Stimulated activated CD8-positive, alpha-beta memory T cell treated with anti-CD3 and anti-CD28 coated beads, Interleukin-7, amount 100 ng/mL, for 48 hours (primary cell): Measurements from ENCODE around the gene SEMA3E.
"Not testable (repeated sequence)": the region's sequence is repeated elsewhere in the genome, so short reads cannot be mapped to it uniquely, and the experiment has no call there.

Source experiments
- DNase-seq, 2 donors: peaks; one replicate each; pipeline ENCODE4 v3.0.0-alpha.2; 2020; ENCODE audit warnings: low read depth in 1 of 2; ENCODE audit errors: extremely low read depth in 1 of 2

The SEMA3E gene

DNA sequence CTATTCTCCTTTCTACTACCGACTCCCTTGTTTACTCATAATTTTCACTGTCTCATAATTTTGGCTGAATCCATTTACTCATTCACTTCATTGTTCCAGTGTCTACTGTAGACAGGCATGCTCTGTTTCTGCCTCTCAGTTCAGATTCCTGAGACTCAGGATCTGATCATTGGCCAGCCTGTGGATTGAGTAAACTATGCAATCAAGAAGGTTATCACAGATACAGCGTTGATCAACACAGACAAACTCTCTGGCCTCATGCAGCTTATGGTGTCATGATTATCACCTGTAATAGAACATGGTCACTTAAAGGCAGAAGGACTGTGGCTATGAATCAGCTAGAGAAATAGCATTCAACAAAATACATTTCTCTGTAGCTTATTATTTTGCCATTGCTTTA, 86.0 kb downstream of the SEMA3E start:
- no peak for DNase-seq

DNA sequence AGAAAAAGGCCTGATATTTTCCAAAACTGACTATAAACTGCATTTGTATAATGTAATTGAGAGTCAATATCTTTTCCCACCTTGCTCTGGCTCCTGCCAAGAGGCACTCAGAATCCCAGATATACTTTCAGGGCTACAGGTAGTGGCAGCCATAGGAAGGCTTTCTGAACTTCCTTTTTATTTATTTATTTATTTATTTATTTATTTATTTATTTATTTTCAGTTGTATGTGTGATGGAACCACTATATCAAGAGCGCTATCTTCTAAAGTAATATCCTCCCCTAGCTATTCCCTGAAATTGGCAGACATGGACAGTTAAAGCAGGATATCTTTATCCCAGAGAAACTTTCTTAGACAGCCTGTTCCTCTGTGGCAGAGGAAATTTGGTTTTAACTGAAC, 86.7 kb downstream of the SEMA3E start:
- no peak for DNase-seq

DNA sequence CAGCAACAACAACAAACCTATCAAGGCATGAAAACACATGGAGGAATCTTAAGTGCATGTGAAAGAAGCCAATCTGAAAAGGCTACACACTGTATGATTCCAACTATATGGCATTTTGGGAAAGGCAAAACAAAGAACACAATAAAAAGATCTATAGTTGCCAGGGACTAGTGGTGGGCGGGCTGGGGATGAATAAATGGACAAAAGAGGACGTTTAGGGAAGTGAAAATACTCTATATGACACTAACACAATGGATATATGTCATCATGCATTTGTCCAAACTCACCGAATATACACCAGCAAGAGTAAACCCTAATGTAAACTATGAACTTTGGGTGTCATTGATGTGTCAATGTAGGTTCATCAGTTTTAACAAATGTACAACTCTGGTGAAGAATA, 89.1 kb downstream of the SEMA3E start:
- DNase-seq, result no peak

DNA sequence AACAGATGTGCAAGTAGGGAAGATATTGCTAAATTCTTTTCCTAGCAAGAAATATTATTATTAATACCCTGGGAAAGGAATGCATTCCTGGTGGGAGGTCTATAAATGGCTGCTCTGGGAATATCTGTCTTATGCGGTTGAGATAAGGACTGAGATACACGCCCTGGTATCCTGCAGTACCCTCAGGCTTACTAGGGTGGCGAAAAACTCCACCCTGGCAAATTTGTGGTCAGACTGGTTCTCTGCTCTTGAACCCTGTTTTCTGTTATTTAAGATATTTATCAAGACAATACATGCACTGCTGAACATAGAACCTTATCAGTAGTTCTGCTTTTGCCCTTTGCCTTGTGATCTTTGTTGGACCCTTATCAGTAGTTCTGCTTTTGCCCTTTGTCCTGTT, 96.4 kb downstream of the SEMA3E start:
- DNase-seq, result not testable (repeated sequence)

DNA sequence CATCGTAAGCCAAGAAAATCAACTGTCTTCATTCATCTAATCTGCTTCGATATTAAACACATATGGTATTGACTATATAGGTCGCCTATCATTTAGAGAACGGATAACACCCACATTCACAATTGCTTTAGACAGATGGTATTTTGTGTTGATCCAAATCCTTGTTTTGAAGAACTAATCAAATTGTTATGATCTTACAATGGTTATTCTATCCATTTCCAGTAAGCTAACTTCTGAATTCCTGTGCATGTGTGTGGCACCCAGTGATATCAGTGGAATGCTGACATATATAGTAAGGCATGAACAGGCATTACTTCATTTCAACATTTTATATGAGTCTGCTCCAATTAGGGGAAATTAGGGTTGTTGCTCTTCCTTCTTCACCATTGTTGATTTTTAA, 98.8 kb downstream of the SEMA3E start:
- DNase-seq, result no peak

DNA sequence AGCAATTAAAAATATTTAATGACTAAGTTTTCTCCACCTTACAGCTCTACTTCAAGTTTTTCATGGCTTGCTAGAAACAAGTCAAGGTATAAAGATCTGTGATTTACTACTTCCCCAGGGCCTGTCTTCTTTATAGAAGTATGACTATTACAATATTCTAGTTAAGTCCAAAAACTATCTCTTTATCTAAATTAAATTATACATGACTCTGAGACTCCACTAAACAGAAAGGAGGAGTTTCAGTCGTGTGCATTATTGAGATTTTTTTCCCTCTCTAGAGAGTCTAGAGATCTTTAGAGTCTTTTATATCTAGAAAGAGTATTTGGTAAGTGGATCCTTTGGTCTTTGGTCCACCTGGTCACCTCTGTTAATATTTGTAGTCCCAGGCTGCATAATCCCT, 100.7 kb downstream of the SEMA3E start:
- no peak for DNase-seq

DNA sequence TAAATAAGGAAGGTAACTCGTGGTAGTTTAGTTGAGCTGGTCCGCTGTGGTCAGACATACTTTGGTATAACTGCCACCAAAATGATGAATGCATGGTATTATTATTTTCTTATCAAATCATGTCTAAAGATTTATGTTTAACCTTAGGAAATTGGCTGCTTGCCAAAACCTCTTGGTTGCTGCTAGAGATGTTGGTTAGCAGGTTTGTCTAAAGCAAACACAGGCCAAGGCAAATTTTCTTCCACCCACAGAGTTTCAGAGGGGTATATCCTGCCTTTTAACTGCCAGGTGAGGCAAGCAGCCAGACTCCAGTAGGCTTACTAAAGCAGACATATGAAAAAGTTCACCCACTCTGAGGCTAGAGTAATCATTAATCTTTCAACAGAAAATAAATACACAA, 101.4 kb downstream of the SEMA3E start:
- no peak for DNase-seq

DNA sequence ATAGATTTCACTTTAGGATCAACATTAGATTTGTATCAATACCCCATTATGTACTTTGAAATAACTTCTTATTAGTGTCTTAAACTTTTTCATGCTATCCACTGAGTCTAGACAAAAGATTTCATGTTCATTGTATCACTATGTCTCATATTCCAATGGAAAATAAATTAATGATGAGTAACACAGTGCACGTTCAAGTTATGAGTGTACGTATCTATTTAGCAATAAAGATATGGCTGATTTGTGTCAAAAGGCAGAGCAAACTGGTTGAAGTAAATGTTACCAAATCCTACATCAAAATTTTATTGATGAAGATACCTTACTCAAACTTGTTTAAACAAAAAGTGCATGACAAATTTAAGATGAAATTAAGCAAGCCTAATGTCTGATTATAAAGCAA, 102.4 kb downstream of the SEMA3E start:
- DNase-seq, result no peak

DNA sequence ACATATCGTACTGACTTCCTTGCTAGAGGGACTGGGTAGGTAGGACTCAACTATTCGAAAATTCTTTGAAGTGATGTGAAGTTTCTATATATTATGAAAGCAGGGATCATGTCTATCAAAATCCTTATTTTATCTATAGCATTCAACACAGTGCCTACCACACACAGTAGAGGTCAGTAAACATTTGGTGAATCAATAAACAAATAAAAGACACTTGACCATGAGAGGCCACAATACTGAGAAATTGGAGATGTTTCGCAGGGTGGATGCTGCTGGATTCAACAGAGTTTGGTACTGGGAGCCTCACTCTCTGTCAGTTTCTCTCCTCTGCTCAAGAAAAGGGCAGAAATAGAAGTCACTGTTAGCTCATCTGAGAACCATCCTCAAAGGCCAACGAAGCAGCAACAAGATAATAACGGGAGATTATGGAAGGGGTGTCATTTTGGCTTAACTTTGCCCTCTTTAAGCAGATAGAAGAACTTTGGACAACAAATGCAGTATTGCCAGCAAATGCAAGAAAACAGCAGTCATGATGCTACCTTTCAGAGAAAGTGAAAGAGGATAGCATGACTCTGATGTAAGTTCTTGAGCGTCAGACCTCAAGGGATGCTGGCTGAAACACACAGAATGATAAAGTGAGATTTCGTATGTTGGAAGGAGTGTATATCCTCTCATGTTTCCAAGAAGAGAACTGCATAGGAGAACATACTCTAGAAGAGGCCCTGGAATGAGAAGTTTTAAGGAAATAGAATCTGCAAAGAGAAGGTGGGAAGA, 107.6 kb downstream of the SEMA3E start:
- DNase-seq, result no peak

DNA sequence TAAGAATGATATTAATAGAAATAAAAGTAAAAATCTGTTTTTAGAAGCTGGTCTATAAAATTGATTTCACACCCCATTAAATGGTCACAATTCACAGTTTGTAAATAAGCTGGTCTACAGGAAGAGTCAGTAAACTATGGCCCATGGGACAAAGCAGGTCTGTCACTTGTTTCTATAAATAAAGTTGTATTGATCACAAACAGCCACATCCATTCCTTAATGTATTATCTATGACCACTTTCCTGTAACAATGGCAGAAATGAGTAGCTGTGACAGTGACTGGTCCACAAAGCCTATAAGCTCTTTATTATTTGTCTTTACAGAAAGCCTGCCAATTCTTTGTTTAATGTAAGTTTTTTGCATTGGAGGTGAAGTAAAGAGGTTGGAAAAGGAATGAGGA, 114.5 kb downstream of the SEMA3E start:
- DNase-seq, result no peak

DNA sequence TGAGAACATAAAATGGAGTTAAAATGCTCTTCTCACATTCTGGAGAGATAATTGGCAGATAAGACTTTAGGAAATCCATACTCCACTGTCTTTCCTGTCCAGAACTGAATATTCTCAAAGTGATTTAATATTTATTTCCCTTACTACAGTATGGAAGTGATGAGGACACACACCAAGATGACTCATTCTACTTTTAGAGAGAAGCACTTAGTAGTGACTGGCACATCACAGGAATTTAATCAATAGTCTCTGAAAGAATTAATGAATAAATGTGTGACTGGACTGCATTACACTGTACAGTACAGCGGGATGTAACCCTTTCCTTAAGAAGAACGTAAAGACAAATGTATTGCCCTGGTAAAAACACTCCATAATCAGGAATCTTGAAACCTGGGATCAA, 116.7 kb downstream of the SEMA3E start:
- no peak for DNase-seq

DNA sequence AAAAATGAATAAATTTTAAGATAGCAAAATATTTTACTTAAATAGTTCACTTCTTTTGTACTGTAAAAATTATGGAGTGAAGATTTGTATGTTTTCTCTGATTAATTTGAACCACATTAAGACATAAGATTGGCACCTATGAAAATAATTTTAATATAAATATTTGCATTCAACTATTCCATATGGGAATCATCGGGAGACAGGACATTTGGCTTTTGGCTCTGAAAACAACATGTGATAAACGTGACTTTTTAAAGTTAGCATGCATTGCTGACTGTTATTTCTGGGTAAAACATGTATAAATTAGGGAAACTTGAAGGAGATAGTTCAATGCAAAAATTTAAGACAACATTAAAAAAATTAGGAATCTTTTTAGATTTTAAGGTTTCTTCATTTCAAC, 117.2 kb downstream of the SEMA3E start:
- no peak for DNase-seq

DNA sequence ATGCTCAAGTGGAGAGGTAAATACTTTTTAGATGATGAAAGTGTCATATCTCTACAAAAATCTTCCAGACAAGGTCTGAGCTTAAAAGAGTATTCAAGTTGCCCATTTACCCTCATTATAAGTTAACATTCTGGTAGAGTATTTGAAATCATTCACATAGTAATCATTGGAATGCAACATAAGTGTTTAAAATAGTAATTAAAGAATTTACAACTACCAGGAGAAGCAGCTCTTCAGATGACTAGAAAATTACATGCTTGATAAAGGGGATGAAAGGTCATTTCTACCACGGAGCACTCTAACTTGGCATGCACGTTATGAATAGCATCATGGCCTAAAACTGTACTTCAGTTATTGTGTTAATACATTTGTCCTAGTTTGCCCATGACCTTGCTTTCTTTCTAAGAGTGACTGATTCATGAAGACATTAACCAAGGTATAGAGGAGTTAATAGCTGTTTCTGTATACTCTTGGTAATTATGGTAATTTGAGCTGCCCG, 120.0 kb downstream of the SEMA3E start:
- no peak for DNase-seq

DNA sequence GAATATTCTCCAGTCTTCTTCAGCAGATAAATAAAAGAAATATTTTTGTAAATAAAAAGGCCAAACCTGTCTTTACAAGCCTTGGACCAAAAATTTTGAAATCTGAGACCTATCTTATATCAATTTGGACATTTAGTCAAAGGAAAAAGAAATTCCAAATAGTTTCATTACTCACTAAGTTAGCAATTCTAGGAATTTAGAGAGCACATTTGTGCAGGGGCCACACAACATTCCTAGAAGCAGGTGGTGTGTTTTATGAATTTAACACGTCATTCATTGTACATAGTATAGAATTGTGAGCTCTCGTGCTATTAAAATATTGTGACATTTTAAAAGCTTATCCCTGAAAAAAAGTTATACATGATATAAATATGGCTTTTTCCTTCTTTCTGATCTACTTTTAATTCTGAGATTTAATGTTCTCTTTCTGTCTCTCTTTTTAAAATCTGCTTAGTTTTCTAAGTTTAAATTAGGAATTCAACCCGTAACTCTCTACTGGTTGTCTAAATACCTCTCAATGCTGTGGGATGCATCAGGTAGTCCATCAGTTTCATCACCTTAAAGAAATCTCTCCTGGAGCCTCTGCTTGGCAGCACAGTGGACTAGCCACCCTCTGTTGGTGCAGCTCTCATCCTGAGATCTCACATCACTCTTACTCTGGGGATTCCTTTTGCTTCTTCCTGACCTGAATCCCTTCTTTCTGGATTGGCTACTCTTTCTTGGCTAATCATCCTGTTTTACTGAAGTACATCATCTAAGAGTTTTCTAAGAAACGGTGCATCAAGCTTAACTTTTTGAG, 124.5 kb downstream of the SEMA3E start:
- no peak for DNase-seq

DNA sequence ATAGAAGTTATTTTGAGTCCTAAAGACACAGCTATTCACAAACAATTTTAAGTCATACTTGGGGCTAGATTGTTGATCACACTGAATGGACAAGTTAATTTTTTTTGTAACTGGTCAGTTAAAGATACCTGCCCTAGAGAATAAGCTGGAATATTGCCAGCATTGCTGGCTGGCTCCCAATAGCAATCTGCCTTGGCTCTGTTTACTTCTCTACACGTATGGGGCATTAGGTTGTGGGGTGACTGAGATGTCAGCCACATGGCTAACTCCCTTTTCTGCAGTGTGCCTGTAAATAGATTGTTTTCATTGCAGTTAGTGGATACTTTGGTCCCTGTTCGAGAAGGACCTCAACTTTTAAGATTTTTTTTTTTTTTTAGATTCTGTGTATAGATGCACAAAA, 128.2 kb downstream of the SEMA3E start:
- no peak for DNase-seq

DNA sequence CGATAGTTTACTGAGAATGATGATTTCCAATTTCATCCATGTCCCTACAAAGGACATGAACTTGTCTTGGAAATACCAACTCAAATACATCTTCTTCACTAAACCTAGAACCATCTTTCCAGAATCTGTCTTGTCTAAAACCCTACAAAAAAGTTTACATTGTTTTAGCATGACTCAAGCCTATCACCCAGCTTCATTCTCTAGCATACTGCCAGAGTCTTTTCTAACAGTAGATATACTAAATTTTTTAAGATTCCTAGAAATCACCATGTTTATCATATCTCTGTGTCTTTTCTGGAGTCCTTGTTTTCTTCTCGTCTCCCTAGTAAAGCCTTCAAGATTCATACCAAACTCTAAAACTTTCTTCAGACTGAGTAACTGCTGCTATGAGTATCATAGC, 129.7 kb downstream of the SEMA3E start:
- no peak for DNase-seq

DNA sequence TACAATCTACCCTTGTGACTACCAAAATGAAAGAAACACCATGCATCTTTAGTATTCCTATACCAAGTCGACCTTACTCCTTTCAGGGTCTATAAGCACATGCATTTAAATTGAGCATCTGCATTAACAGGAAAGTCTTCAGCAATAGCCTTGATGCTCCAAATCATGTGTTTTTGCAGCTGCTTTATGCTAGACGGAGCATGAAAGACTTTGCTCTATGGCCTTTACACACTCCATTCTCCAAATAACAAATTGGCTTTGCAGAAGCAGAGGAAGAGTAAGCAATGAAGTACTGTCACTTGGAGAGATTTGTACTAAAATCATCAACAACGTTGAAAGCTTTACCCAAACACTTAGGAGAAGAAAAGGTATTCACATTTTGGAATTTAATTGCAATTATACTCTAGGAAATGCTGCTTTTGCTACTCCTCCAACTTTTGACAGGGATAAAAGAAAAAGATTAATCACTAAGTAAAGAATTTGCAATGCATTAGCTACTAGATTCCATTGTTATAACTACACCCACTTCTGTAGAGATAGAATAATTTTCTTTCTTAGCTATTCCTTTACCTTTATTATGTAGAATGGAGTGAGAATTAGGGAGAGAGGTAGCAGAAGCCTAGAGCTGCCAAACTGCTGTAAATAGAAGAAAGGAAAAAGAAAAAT, 131.8 kb downstream of the SEMA3E start:
- DNase-seq, result no peak

DNA sequence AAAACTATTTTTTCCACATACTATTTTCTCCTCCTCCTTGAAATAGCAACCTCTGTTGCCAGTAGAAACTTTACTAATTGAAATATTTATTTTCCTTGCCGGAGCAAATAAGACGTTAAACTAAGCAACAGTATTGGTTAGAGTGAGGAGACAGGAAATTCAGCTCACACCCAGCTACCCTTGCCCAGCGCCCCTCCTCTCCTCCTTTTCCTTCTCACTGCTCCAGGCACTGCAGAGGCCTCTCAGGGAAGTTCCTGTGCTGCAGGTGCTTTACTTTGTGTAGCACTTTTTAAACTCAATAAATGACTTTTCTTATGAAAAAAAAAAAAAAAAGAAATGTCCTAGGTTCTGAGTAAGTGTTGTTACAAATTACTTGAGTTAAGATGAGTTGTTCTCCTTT, 134.0 kb downstream of the SEMA3E start:
- DNase-seq, result no peak

DNA sequence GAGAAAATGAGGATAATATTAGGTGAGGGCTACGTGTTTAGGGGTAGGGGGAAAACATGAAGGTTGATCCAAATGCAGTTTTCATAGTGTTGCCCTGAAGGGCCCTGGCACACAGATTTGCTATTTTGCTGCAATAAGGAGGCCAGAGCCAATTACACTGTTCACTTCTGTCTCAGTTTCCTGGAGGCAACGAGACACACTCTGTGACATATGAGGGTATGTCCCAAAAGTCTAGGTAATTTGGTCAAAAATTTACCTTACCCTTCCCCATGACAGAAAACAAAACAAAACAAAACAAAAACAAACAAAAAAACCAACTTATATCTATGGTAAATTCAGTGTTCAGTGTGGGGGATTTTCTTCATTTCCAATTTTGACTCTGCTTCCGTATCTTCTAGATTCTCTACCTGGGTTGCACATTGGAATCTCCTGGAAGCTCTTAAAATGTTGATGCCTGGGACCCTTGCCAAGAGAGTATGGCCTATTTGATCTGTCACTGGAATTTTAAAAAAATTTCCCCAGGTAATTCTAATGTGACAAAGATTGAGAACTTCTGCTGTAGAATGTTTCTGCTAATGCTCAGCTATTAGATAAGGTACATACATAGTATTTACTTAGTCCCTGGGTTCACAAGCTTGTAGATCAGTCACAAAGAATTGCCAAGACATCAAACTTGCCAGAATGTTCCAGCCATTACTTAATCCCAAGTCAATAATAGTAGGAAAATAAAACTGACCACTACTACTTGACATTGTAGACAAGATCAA, 139.5 kb downstream of the SEMA3E start:
- no peak for DNase-seq

DNA sequence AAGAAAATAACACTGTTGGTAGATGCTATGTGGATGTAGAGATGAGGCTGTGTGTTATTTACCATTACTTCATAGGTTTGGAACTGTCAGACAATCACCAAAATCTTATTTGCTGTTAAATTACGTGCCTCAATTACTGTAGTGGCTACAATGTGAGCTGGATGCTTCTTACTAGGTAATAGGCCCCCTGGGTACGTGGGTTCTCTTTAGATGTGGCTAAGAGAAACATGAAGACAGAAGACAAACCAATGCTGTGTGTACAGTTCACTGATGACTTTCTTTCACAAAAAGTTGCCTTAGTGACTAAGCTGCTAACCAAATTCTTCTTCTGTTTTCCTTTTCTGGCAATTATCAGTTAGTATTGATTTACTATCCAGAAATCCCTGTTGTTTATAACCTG, 144.6 kb downstream of the SEMA3E start:
- DNase-seq, result no peak

DNA sequence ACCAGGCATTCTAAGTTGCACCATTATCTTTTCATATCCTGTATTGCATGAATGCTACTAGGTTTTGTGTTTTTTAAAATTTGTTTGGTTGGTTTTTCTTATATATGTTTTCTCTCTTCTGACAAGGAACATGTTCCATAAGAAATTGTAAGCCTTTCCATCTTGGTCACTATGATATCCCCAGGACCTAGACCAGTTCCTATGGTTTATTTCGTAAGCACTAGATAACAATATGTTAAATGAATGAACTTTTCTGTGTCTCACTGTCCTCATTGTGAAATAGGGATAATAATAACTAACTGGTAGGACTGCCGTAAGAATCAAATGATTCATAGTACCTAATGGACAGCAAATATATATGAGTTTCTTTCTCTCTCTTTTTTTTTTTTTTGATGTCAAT, 146.3 kb downstream of the SEMA3E start:
- DNase-seq, result no peak
